Neural progenitor cell (in vitro differentiated cells): ENCODE results near the gene OR2B6.

ENCODE experiments used
- EZH2phosphoT487 ChIP-seq: fragments of 200-600 bp; sonication (generic); IDR thresholded peaks from 2 replicates; pipeline ENCODE4 v1.6.1; 2017; ENCODE audit warnings: antibody characterized with exemption
- TF ChIP-seq, protein P1 (sequence below): fragments of 200-600 bp; sonication (generic); IDR thresholded peaks from 2 replicates; pipeline ENCODE4 v1.5.1; 2017; ENCODE audit warnings: antibody characterized with exemption, mild to moderate bottlenecking

DNA sequence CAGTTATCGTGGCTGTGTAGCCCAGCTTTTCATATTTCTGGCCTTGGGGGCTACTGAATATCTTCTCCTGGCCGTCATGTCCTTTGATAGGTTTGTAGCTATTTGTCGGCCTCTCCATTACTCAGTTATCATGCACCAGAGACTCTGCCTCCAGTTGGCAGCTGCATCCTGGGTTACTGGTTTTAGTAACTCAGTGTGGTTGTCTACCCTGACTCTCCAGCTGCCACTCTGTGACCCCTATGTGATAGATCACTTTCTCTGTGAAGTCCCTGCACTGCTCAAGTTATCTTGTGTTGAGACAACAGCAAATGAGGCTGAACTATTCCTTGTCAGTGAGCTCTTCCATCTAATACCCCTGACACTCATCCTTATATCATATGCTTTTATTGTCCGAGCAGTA lies 475 bp downstream of the OR2B6 start:
- TF ChIP-seq, protein P1, sequence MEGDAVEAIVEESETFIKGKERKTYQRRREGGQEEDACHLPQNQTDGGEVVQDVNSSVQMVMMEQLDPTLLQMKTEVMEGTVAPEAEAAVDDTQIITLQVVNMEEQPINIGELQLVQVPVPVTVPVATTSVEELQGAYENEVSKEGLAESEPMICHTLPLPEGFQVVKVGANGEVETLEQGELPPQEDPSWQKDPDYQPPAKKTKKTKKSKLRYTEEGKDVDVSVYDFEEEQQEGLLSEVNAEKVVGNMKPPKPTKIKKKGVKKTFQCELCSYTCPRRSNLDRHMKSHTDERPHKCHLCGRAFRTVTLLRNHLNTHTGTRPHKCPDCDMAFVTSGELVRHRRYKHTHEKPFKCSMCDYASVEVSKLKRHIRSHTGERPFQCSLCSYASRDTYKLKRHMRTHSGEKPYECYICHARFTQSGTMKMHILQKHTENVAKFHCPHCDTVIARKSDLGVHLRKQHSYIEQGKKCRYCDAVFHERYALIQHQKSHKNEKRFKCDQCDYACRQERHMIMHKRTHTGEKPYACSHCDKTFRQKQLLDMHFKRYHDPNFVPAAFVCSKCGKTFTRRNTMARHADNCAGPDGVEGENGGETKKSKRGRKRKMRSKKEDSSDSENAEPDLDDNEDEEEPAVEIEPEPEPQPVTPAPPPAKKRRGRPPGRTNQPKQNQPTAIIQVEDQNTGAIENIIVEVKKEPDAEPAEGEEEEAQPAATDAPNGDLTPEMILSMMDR = no peak
- TF ChIP-seq EZH2phosphoT487 = no peak
